HG03139 (cell line): ENCODE results near the gene FAM9C.

Experiments used
- ATAC-seq: cut with Tn5 transposase; IDR thresholded peaks from one replicate; pipeline ENCODE4 v1.9.1; 2021; ENCODE audit not compliant: unreplicated experiment

The FAM9C gene

GRCh38 chrX:13008851-13009250 is 35.6 kb downstream of the FAM9C start:
- no peak for ATAC-seq

- ATAC-seq = no peak
These were observed 36.3 kb downstream of the FAM9C start for GRCh38 chrX:13008189-13008533.

- no peak for ATAC-seq
These were observed 36.8 kb downstream of the FAM9C start for GRCh38 chrX:13007519-13008188.

GRCh38 chrX:13005661-13006473 is 38.6 kb downstream of the FAM9C start:
- ATAC-seq = no peak

- ATAC-seq = no peak
These were observed 42.3 kb downstream of the FAM9C start for GRCh38 chrX:13001961-13002671.

GRCh38 chrX:13001097-13001496 is 43.3 kb downstream of the FAM9C start:
- no peak for ATAC-seq

- no peak for ATAC-seq
These were observed 44.1 kb downstream of the FAM9C start for GRCh38 chrX:13000301-13000811.

- ATAC-seq = no peak
These were observed 45.0 kb downstream of the FAM9C start for GRCh38 chrX:12999422-12999821.

GRCh38 chrX:12997906-12998687 is 46.3 kb downstream of the FAM9C start:
- ATAC-seq = no peak

- ATAC-seq = no peak
These were observed 47.4 kb downstream of the FAM9C start for GRCh38 chrX:12996934-12997435.

GRCh38 chrX:12994321-12994720 is 50.1 kb downstream of the FAM9C start:
- ATAC-seq = no peak

- no peak for ATAC-seq
These were observed 50.6 kb downstream of the FAM9C start for GRCh38 chrX:12993826-12994225.

- ATAC-seq = no peak
These were observed 51.8 kb downstream of the FAM9C start for GRCh38 chrX:12992544-12993118.

- ATAC-seq = no peak
These were observed 52.8 kb downstream of the FAM9C start for GRCh38 chrX:12991575-12991974.

GRCh38 chrX:12989461-12989860 is 55.0 kb downstream of the FAM9C start:
- ATAC-seq = no peak

GRCh38 chrX:12988797-12989196 is 55.6 kb downstream of the FAM9C start:
- ATAC-seq = no peak

GRCh38 chrX:12987900-12988594 is 56.4 kb downstream of the FAM9C start:
- no peak for ATAC-seq

- no peak for ATAC-seq
These were observed 57.1 kb downstream of the FAM9C start for GRCh38 chrX:12987340-12987739.

GRCh38 chrX:12986886-12987285 is 57.5 kb downstream of the FAM9C start:
- ATAC-seq = no peak
